Embryonic facial prominence (tissue), 1 donor: ENCODE measurements around the gene GLCCI1.
"Not testable (repeated sequence)": the region's sequence is repeated elsewhere in the genome, so short reads cannot be mapped to it uniquely, and the experiment has no call there.

Experiments used
- DNase-seq: peaks from one replicate; pipeline ENCODE4 v3.0.0-alpha.2; 2016; ENCODE audit errors: extremely low spot score

The GLCCI1 gene

DNA sequence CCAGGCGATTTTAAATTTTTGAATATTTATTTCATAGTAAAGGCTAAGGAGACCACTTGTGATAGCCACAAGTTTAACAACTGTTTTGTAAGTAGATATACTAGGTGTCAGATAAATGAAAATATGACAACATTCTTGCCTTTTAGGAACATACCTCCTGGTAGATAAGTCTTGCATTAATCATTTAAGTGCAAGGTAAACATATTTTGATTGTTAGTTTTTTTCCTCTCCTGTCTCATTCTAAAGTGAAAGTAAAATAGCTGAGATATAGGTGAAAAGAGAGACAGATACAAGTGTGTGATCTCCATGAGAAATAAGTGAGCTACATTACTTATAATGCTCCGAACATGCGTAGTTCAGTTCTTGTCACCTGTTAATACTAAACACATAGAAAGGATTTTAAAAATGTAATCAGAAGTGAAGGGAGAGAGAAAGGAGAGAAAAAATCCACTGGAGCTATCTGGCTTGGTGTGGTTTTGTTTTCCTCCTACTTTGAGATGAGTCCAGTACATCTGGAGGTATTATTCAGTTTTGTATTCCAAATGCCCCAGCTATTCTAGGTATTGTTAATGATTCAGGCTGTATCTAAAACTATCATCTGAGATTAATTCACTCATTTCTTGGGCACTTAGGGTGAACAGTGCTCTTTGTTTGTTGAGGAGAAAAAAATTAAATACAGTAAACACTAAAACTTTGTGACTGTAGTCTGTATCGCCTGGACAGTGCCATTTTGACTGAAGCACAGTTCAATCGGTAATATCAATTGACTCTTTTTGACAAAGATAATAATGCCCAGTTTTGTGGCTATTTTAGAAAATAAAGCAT, 21.2 kb downstream of the GLCCI1 start:
- DNase-seq: no peak

DNA sequence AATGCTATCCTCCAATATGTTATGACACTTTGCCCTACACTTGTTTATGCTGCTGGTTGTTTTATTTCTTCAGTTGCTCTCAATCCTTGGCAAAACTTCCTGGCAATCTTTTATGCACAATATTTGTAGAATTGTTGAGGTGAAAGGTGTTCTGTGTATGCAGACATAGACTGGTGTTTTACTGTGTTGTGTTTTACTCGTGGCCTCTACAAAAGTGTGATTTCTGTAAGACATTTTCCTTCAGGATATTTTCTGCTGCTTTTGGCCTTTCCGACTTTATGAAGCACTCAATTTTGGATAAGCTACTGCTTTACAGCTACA, 21.8 kb downstream of the GLCCI1 start:
- no peak for DNase-seq

DNA sequence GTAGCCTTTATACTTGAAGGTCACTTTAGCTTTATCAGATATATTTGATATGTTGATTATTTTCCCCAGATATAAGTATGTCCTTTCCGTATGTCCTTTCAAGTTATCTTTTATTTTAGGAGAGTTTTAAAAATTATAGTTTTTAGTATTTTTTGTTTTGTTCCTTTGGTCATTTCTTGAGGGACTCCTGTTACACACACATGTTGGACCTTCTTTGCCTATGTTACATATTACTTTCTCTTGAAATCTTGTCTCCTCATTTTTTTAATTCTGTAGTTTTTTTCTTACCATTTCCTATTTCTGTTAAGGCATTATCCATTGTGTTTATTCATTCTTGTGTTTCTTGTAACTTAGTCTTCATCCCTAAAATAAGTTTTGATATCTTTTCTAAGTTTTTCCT, 23.9 kb downstream of the GLCCI1 start:
- no peak for DNase-seq

DNA sequence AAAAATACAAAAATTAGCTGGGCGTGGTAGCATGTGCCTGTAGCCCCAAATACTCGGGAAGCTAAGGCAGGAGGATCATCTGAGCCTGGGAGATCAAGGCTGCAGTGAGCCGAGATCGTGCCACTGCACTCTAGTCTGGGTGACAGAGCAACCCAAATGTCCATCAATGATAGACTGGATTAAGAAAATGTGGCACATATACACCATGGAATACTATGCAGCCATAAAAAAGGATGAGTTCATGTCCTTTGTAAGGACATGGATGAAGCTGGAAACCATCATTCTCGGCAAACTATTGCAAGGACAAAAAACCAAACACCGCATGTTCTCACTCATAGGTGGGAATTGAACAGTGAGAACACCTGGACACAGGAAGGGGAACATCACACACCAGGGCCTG, 26.8 kb downstream of the GLCCI1 start:
- not testable (repeated sequence) for DNase-seq

DNA sequence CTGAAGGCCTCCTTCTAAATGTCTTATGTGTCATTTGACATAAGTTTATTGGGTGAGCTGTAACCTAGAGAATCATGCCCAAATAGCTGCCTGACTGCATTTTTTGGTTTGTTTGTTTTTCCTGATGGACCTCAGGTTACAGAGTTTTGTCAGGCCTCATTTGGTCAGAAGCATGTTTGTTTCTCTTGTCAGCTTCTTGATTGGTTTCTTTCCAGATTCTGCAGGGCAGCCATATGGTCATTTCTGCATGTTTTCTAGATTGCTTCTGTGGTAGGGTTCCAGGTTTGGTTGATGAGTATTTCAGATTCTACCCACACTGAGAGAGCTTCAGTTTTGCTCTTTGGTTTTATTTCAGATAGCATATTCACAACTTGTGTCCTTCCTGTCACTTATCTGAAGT, 28.0 kb downstream of the GLCCI1 start:
- no peak for DNase-seq

DNA sequence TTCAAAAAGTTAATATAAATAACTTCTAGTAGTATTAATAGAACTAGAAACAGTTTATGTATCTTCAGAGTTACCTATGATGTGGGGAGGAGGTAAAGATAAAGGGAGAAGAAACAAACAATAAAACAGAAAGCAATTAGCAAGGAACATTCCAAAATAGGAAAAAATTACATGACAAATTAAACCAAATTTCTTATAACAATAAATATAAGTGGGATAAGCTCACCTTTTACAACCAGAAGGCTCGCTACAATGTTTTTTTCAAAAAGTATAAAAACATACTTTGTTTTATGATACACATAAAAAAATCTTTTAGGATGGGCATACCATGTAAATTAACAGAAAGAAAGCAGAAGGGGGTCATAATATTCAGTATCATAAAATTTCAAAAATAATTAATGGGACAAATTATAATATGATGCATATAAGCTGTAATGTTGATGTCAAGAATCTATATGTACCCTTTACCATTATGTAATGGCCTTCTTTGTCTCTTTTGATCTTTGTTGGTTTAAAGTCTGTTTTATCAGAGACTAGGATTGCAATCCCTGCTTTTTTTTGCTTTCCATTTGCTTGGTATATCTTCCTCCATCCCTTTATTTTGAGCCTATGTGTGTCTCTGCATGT, 31.8 kb downstream of the GLCCI1 start:
- DNase-seq: no peak

DNA sequence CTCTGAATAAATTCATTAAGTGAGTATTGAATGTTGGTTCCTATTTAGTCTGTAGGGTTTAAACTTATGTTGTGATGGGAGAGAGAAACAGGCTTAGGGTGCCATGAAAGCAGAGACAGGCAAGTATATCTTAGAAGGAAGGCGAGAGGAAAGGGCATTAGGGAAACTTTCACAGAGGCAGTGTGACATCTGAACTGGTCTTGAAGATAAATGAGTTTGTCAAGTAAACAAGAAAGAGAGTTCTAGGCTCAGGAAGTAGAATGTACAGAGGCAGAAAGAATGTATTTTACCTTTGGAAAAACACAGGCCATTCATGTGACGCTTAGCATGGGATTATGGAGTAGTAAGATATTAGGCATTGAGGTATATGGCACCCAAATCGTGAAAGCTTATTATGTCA, 34.5 kb downstream of the GLCCI1 start:
- DNase-seq: no peak

DNA sequence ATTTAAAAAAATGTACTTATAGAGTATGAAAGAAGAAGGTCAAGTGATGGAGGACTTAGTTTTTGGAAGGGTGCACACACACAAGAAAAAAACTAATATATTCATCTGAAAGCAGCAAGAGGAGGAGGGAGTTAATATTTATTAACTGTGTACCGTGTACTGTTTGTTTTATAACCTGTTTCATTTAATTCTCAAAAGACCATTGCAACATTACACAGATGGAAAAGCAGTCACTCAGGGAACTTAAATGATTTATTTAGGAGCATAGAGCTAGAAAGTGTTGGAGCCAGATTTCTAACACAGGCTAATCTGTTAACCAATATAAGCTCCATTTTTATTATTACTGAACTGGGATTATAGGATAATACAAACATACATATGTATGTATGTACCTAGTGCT, 36.7 kb downstream of the GLCCI1 start:
- DNase-seq: no peak

DNA sequence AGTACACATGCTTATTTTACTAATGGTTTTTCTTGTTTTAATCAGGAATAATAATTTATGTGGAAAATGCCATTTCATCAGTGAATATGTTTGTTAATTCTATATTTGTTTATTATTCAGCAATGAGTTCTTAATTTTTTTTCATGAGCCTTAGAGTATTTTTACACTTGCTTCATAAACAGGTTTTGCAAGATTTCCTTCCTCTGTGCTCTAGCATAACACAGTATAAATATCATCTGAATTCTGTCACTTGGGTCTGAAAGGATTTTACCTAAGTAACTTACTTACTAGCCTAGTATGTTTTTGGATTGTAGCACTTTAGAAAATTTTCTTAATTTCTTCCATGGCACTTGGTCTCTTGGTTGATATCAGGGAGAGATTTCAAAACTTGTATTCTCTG, 45.8 kb downstream of the GLCCI1 start:
- DNase-seq: no peak

DNA sequence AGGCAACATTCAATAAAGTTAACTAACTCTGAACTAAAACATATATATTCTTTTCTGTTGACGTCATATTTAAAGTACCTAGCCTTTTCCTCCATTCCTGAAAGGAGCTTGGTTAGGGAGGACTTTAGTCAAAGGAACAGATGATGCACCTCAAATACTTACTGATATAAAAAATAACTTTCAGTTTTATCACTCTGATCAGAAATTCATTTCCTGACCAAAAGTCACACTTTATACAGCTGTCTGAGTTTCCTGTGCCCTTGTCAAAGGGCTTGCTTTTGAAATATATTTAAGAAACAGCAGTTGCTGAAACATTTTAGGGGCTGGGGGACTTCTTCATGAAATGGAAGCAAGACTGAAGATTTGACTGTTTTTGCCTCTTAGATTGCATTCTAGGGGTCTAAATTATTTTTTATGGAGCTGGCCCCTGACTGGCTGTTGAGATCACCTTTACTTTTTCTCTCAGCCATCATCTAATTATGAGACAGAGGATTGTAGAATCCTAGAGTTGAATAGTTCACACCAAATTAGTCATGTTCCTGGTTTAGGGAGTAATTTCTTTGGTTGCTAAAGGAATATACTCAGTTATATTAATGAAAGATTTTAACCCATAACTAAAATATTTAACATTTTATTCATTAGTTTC, 46.6 kb downstream of the GLCCI1 start:
- DNase-seq: no peak

DNA sequence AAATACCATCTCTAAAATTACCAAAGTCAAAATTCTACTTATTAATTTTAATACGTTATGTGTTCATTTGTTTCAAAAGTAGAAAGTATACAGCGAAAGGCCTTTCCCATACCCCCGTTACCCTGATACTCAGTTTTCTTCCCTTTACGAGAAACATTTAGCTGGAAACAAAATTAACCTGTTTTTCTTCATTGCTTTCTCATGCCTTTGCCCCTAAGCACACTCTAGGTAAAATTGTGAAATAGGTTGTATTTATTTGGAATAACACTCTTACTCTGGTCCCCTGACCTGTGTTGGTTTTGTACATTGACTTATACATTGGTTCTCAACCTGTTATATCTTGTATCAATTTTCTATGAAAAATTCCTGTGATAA, 47.1 kb downstream of the GLCCI1 start:
- no peak for DNase-seq

DNA sequence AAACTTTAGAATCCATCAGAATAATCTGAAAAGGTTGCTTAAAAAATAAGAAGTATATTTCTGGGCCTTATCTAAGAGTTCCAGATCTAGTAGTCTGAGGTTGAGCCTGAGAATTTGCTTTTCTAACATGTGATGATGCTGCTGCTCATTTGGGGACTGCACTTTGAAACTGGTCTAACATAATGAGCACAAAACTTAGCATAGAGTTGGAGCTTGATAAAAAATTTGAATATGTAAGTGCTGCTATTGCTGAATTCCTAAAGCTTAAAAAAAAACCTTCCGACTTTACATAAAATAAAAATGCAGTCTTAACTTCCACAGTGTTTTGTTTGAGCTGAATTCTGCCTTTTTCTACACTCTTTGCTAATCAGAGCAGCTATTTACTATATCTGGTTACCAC, 48.8 kb downstream of the GLCCI1 start:
- DNase-seq: no peak

DNA sequence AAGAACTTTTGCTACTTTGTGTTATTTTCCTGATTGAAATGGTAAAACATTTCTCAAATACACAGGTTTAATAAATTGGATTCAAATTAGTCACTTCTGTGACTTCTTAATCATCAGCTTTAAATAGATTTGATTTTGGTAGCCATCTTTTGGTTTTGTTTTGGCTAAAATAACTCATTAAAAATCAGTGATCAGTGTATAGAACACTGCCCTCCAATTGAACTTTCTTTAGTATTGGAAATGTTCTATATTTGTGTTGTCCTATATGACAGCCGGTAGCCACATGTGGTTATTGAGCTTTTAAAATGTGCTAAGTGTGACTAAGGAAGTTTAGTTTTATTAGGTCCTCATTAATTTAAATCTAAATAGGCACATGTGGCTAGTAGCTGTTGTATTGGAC, 50.4 kb downstream of the GLCCI1 start:
- no peak for DNase-seq

DNA sequence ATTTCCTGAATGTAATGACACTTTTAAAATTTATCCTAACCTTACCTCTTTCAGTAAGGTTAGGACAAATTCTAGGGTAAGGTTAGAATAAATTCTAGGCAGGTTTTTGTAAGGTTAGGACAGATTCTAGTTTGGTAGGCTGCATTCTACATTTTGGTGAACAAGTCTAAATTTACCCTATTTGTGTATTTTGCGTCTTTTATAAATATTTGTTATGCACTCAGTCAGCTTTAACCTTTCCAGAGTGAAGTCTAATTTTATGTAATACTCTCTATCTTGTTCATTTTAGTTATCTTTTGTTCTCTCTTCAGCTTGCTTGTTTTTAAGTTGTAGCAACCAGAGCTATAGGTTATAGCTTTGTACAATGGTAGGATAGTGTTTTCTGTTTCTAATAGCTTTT, 54.0 kb downstream of the GLCCI1 start:
- DNase-seq: no peak

DNA sequence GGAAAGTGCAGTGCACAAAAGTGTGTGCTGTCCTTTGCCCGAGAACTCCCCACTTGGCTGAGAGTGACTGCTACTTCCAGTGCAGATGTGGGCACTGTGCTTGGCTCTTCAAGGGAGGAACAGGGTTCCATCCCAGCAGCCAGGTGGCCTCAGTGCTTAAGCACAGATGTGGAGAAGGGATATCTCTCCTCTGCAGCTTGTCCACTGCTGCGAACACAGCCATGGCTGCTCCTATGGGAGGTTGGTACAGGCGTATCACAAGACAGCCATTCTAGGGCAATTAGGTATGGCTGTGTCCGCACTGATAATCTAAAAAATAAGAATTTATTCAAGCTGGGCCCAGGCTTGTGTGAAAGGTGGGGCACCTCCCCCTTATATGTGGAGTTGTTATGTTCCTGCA, 66.6 kb downstream of the GLCCI1 start:
- no peak for DNase-seq

DNA sequence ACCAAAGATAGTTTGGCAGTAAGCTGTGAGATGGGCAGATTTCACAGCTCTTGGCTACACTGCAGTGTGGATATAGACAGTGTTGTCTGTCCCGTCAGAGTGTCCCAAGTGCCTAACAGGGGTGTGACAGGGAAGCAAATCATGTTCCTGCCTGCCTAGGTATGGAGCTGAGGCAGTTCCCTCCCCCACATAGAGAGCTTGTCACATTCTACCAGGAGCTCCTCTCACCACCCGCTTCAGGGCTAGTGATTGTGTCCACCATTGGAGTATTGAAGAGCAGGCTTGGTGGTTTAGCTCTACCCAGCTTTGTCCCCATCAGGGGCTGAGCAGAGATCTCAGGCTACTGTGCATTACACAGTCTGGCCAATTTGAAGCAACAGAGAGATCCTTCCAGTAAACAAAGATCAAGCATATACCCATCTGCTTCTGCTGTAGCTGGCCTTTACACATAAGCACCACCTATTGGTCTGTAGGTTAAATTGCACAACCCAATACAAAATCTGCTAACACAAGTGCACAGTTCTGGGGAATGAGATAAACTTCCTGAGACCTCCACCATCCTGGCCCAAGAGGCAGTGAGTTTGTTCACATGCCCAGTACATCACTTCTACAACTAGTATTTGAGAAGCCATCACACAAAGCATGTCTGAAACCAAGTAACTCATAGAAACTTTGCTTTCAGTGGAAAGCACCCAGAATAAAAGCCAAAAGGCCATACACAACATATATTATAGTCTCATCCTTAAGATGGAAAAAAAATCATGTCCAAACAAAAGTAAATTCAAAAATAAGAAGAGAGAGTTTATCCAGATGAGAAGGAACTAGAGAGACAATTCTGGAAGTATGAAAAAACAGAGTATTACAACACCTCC, 67.3 kb downstream of the GLCCI1 start:
- DNase-seq: no peak

DNA sequence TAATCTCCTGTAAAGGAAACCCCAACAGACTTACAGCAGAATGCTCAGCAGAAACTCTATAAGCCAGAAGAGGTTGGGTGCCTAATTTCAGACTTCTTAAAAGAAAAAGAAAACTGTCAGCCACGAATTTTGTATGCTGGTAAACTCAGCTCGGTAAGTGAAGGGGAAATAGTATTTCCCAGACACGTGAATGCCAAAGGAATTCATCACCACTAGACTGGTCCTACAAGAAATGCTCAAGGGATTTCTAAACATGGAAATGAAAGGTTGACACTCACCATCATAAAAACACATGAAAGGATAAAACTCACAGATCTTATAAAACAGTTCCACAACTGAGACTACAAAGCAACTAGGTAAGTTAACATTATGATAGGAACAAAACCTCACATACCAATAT, 68.6 kb downstream of the GLCCI1 start:
- DNase-seq: no peak

DNA sequence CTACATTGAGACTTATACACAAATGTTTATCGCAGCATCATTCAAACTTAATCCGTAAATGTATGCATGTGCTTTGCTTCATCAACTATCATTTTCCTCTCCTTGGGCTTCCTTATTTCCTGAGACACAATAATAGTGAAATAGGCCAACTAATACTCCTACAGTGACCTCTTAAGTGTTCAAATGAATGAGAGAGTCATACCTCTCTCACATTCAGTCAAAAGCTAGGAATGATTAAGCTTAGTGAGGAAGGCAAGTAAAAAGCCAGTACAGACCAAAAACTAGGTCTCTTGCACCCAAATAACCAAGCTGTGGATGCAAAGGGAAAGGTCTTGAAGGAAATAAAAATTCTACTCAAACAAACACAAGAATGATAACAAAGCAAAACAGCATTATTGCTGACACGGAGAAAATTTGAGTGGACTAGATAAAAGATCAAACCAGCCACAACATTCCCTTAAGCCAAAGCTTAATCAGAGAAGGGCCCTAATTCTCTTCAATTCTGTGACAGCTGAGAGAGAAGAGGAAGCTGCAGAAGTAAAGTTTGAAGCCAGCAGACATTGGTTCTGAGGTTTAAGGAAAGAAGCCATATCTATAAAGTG, 72.3 kb downstream of the GLCCI1 start:
- no peak for DNase-seq

DNA sequence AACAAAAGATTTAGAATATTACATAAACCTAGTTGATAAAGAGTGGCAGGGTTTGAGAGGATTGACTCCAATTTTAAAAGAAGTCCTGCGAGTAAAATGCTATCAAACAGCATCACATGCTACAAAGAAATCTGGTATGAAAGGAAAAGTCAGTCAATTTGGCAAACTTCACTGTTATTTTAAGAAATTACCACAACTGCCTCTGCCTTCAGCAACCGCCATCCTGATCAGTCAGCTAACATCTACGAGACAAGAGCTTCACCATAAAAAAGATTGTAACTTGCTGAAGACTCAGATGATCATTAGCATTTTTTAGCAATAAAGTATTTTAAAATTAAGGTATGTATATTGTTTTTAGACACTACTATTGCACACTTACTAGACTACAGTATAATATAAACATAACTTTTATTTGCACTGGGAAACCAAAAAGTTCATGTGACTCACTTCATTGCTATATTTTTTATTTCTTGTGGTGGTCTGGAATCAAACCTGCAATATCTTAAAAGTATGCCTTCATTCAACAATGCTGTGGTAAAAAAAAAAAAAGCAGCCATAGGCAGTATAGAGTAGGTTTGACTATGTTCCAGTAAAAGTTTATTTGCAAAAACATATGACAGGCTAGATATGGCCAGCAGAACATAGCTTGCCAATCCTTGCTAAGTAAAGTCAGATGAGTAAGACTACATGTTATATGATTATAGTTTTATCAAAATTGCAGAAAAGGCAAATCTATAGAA, 74.4 kb downstream of the GLCCI1 start:
- no peak for DNase-seq

DNA sequence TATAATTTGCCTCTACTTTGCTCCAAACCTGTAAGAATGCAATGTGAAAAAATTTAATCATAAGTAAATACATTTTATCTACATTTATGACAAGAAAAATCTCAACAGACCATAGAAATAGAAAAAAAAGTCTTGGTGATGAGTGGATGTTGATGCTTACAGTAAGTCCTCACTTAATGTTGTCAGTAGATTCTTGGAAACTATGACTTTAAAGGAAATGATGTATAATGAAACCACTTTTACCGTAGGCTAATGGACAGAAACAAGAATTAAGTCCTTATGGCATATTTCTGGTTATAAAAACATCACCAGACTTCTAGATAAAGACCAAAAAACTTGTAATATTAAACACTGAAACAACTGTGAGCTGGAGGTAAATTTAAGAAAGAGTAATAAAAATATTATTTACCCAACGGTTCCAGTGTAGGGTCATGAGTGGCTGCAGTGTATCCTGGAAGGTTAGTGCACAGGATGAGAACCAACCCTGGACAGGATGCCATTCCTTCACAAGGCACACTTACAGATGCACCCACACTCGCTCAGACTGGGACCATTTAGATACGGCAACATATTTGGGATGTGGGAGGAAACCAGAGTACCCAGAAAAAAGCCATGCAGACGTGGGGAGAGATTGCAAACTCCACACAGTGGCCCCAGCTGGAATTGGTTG, 76.3 kb downstream of the GLCCI1 start:
- DNase-seq: no peak

DNA sequence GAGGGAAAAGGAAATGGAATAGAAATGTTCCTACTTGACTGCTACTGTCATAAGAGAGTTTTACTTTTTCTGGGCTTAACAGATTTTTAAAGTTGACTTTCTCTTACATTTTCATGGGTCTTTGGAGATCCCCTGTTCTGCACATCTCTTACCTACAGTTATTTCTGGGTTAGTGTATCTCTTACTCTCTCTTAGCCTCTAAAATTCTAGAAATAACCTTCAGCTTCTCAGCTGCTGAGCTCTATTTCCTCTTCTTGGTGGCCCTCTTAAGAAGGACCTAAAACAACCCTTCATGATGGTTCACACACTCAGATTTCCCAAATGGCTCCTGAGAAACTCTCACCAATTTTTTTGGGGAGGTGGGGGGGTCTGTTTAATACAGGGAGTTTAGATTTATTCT, 79.5 kb downstream of the GLCCI1 start:
- not testable (repeated sequence) for DNase-seq
